ENCODE data around the gene SLC2A4RG.
"Not testable (repeated sequence)": the region's sequence is repeated elsewhere in the genome, so short reads cannot be mapped to it uniquely, and the experiment has no call there.

SLC2A4RG gene

DNA sequence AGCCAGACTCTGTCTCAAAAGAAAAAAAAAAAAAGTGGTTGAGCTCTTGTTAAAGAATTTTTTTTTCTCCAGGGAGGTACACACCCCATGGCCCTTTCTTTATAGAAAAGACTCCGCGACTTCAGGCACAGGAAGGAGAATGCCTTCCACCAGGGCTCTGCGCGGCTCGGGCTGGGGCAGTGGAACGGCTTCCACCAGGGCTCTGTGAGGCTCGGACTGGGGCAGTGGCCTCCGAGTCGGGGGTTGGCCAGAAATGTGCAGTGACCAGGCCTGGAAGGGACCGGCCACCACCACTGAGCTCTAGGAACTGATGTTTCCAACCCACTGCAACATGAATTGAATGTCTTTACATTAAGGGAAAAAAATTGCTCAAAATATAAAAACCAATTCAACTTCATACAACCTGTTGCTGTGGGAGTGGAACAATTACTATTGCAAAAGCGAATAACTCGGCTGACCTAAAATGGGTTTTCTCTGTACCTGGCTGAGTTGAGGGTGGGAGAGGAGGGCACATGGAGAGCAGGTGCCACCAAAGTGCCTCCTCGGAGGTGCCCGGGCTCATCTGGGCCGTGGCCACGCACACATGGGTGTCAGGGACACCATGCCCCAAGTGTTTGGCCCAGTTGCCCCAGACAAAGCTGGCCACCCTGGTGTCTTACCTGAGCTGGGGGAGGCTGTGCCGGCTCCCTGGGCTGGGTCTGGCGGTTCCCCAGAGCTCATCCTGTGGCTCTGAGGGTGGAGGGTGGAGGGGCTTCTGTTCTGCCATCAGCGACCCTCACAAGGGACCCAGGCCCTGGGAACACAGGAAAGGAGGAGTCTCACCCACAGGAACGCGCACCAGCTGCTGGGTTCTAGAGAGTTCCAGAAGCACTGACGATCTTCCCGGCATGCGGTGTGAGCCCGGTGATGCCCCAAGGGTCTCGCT is 29.3 kb downstream of the SLC2A4RG start:
- Histone ChIP-seq H3K27me3 (ENCODE audit: insufficient read depth, low read length) (no peaks in the 10 kb centered on the region), H3K4me3 (ENCODE audit: low read length) (no peak overlapping the region), H3K9ac (ENCODE audit: low read depth, low read length) (no peak overlapping the region), H3K4me1 (ENCODE audit: insufficient read depth, low read length) (no peaks in the 10 kb centered on the region), H3K36me3 (ENCODE audit: insufficient read depth, low read length) (peaks cover 13% of the 10 kb centered on the region), H3K27ac (ENCODE audit: low read depth, low read length) (no peak overlapping the region), H3K9me3 (ENCODE audit: insufficient read depth, low read depth, low read length) (no peaks in the 10 kb centered on the region)
- 97% methylated on average over 26 of the region's 26 CpGs for WGBS

DNA sequence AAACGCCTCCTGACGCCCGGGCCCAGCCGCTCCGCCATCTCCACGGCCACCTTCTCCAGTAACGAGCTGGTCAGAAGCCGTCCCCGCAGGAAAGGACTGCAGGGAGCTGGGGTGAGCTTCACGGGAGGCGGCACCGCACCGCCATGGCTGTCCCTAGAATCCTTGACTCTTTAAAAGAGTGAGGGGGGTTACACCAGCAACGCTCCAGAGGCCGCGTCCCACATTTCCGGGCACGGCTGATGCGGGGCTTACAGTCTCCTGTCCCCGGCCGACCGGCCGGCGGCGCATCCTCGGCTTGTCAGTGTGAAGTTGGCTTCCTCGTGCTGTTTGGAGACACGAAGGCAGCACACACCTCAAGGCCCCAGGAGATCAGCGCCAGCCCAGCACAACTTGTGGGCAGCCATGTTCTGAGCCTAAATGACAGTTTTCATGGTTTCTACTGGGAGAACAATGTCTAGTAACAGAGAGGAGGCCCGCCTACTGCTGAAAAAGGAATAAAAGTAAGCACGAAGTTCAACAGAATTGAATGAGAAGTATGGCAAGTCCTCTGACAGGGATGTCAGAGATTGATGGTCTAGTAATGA is 30.4 kb downstream of the SLC2A4RG start:
- H3K36me3 ChIP-seq (ENCODE audit: insufficient read depth, low read length) = peaks cover 13% of the 10 kb centered on the region
- no peaks in the 10 kb centered on the region for H3K4me1 ChIP-seq (ENCODE audit: insufficient read depth, low read length)
- H3K9me3 ChIP-seq (ENCODE audit: insufficient read depth, low read depth, low read length) = no peaks in the 10 kb centered on the region
- H3K27ac ChIP-seq (ENCODE audit: low read depth, low read length) = no peak overlapping the region
- WGBS = 96% methylated on average over 31 of the region's 31 CpGs
- H3K4me3 ChIP-seq (ENCODE audit: low read length) = no peak overlapping the region
- no peaks in the 10 kb centered on the region for H3K27me3 ChIP-seq (ENCODE audit: insufficient read depth, low read length)
- H3K9ac ChIP-seq (ENCODE audit: low read depth, low read length) = no peak overlapping the region

DNA sequence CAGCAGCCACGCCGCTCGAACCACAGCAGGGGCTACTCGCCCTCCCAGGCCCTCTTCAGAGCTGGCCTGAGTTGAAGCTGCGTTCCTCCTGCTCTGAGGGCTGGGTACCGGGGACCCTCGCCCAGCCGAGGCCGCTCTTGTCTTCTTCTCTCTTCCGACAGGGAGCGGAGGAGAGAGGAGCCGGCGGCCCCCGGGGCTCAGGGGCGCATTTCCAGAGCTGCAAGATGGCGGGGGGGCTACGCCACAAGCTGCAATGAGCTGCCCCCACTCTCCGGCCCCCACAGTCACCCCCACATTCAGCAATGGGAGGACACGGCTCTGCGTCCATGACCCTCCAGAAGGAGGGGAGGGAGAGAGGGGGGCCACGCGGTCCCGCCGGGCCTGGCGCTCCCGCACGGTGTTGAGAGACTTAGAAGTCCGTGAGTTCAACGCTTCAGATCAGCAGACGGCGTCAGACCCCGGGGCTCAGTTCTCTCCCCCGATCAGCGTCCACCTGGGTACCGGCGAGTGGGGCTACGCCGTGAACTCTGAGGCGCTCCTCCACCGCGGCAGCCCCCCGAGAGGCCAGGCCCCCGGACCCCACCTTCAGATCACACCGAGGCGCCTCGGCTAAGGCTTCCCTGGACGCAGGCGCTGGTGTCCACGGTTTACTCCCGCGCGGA is 31.6 kb downstream of the SLC2A4RG start:
- WGBS = 94% methylated on average over 52 of the region's 52 CpGs
- Histone ChIP-seq H3K9ac (ENCODE audit: low read depth, low read length) (no peak overlapping the region), H3K9me3 (ENCODE audit: insufficient read depth, low read depth, low read length) (no peaks in the 10 kb centered on the region), H3K4me1 (ENCODE audit: insufficient read depth, low read length) (peaks cover 7% of the 10 kb centered on the region; the same call in 1 of the 2 replicates), H3K4me3 (ENCODE audit: low read length) (no peak overlapping the region), H3K27me3 (ENCODE audit: insufficient read depth, low read length) (no peaks in the 10 kb centered on the region), H3K27ac (ENCODE audit: low read depth, low read length) (no peak overlapping the region), H3K36me3 (ENCODE audit: insufficient read depth, low read length) (peaks cover 13% of the 10 kb centered on the region)

DNA sequence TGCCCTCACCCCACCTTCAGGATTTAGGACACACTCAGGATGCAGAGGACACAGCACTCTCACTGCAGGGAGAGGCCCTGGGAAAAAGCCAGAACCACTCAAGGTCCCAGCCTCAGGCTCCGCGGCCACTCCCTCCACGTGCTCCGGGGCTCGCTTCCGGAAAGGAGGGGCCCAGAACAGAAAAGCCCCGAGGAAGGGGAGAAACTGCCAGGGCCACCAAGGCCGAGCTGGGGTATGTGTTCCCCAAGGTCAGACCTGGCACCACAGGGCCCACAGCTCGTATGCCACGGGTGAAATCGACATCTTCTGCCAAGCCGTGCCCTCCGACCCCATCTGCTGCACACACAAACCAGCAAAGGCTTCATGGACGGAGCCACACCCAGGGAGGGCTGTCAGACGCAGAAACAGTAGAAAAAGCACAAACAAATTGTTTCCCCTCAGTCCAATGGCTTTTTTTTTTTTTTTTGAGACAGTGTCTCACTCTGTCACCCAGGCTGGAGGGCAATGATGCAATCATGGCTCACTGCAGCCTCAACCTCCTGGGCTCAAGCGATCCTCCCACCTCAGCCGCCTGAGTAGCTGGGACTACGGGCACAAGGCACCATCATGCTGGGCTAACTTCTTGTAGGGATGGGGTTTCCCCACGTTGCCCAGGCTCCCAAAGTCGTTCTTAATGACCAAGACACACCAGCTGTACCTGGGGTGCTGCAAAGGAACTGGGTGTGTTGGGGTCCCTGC is 33.4 kb downstream of the SLC2A4RG start:
- 92% methylated on average over 20 of the region's 20 CpGs for WGBS
- Histone ChIP-seq H3K4me1 (ENCODE audit: insufficient read depth, low read length) (peaks cover 7% of the 10 kb centered on the region; the same call in 1 of the 2 replicates), H3K36me3 (ENCODE audit: insufficient read depth, low read length) (peaks cover 8% of the 10 kb centered on the region; the same call in 1 of the 2 replicates), H3K4me3 (ENCODE audit: low read length) (no peak overlapping the region), H3K9me3 (ENCODE audit: insufficient read depth, low read depth, low read length) (no peaks in the 10 kb centered on the region), H3K27ac (ENCODE audit: low read depth, low read length) (no peak overlapping the region), H3K9ac (ENCODE audit: low read depth, low read length) (no peak overlapping the region), H3K27me3 (ENCODE audit: insufficient read depth, low read length) (no peaks in the 10 kb centered on the region)

DNA sequence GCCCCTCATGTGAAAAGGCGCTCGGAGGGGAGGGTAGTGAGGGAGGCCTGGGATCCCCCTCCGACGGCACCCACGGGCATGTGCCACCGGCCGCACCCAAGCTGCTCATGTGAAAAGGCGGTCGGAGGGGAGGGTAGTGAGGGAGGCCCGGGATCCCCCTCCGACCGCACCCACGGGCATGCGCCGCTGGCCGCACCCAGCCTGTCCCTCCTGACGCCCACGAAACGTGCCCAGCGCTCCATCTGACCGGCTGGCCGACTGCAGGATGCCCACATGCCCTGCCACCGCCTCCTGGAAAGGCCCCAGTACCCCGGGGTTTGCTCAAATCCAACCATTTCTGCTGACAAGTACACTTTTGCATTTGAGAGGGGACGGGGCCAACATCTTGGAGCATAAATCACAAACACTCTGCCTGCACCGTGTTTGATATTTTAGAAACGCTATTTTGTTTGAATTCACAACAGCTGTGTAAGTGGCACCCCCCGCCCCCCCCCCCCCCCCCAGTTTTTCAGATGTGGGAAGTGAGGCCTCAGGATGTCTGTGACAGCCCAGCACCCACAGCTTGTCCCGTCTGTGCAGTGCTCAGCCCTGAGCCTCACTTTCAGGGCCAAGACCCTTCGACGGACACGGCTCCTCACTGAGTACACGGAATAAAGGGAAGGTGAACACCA is 34.1 kb downstream of the SLC2A4RG start:
- no peak overlapping the region for H3K27ac ChIP-seq (ENCODE audit: low read depth, low read length)
- H3K4me3 ChIP-seq (ENCODE audit: low read length) = no peak overlapping the region
- H3K9me3 ChIP-seq (ENCODE audit: insufficient read depth, low read depth, low read length) = no peaks in the 10 kb centered on the region
- peaks cover 10% of the 10 kb centered on the region; the same call in 1 of the 2 replicates for H3K4me1 ChIP-seq (ENCODE audit: insufficient read depth, low read length)
- H3K27me3 ChIP-seq (ENCODE audit: insufficient read depth, low read length) = no peaks in the 10 kb centered on the region
- H3K9ac ChIP-seq (ENCODE audit: low read depth, low read length) = no peak overlapping the region
- peaks cover 5% of the 10 kb centered on the region; the same call in 1 of the 2 replicates for H3K36me3 ChIP-seq (ENCODE audit: insufficient read depth, low read length)
- WGBS = 94% methylated on average over 31 of the region's 33 CpGs

DNA sequence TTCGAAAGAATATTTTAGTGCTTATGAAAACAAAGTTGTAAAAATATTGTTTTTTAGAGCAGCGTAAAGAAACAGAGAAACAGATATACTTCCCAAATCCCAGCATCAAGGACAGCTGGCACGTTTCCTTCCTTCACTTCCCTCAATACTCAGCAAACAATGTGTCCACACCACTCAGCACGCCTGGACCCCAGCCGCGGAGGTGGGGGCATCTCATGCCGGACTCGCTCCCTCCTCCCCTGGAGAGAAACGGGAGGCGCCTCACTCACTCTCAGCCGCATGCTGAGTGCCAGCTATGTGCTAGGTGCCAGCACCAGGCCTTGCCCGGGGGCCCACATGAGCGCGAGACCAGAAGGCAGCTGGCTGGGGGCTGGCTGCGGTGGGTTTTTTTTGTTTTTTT is 34.7 kb downstream of the SLC2A4RG start:
- no peak overlapping the region for H3K9ac ChIP-seq (ENCODE audit: low read depth, low read length)
- no peaks in the 10 kb centered on the region for H3K9me3 ChIP-seq (ENCODE audit: insufficient read depth, low read depth, low read length)
- no peak overlapping the region for H3K27ac ChIP-seq (ENCODE audit: low read depth, low read length)
- H3K27me3 ChIP-seq (ENCODE audit: insufficient read depth, low read length) = no peaks in the 10 kb centered on the region
- no peak overlapping the region for H3K4me3 ChIP-seq (ENCODE audit: low read length)
- H3K4me1 ChIP-seq (ENCODE audit: insufficient read depth, low read length) = peaks cover 10% of the 10 kb centered on the region; the same call in 1 of the 2 replicates
- no peaks in the 10 kb centered on the region for H3K36me3 ChIP-seq (ENCODE audit: insufficient read depth, low read length)
- WGBS = 93% methylated on average over 14 of the region's 15 CpGs

DNA sequence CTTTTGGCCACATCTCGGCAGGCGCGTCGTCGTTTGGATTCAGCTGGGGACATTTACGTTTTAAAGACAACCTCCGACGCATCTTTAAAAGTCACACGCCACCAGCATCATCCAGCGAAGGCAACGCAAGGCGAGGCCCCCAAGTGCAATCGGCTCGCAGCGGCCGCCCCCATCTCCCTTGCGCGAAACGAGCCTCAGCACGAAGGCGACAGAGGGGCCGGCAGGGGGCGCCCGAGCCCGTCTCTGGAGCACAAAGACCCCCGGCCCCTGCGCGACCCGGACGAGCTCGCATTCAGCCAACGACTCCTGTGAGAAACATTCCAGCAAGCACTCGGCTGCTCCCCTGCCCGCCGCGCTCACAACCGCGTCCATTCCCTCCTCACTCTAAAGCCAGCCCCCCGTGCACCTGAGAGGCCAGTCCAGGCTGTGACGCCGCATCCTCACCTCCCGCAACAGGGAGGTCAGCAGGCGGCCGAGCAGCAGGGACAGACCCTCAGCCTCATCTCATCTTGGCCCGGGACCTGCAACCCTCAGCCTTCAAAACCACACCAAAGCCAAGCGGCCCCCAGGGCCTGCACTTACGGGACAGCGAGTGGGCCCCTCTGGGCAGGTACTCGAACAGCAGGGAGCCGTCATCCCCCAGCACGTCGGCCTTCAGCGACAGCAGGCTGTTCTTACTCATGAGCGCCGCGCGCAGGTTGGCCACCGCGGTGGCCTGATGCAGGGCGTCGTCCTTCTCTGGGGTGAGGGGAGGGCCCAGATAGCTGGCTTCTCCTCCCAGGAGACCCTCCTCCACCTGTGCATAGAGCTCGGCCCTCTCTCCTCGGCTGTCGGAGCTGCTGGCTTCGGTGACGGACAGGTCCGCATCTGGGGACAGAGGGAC is 35.8 kb downstream of the SLC2A4RG start:
- Histone ChIP-seq H3K4me1 (ENCODE audit: insufficient read depth, low read length) (peaks cover 10% of the 10 kb centered on the region; the same call in 1 of the 2 replicates), H3K27me3 (ENCODE audit: insufficient read depth, low read length) (no peaks in the 10 kb centered on the region), H3K36me3 (ENCODE audit: insufficient read depth, low read length) (no peaks in the 10 kb centered on the region), H3K9ac (ENCODE audit: low read depth, low read length) (peak overlapping the region; percentile 46), H3K4me3 (ENCODE audit: low read length) (peak overlapping the region; percentile 57), H3K9me3 (ENCODE audit: insufficient read depth, low read depth, low read length) (no peaks in the 10 kb centered on the region), H3K27ac (ENCODE audit: low read depth, low read length) (peak overlapping the region; percentile 59; the same call in 1 of the 2 replicates)
- WGBS = 7% methylated on average over 67 of the region's 67 CpGs

DNA sequence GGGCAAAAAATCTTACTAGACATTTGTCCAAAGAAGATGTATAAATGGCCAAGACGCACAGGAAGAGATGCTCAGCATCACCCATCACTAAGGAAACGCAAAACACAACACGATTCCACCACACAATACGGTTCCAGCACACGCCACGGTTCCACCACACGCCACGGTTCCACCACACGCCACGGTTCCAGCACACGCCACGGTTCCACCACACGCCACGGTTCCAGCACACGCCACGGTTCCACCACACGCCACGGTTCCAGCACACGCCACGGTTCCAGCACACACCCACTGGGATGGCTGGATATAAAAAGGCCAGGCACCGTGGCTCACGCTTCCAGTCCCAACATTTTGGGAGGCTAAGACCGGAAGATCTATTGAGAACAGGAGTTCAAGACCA is 37.3 kb downstream of the SLC2A4RG start:
- not testable (repeated sequence) for H3K4me3 ChIP-seq (ENCODE audit: low read length); H3K9ac ChIP-seq (ENCODE audit: low read depth, low read length); H3K27ac ChIP-seq (ENCODE audit: low read depth, low read length); H3K9me3 ChIP-seq (ENCODE audit: insufficient read depth, low read depth, low read length); H3K36me3 ChIP-seq (ENCODE audit: insufficient read depth, low read length); H3K27me3 ChIP-seq (ENCODE audit: insufficient read depth, low read length)
- 96% methylated on average over 23 of the region's 23 CpGs for WGBS
- H3K4me1 ChIP-seq (ENCODE audit: insufficient read depth, low read length) = peaks cover 10% of the 10 kb centered on the region; the same call in 1 of the 2 replicates

DNA sequence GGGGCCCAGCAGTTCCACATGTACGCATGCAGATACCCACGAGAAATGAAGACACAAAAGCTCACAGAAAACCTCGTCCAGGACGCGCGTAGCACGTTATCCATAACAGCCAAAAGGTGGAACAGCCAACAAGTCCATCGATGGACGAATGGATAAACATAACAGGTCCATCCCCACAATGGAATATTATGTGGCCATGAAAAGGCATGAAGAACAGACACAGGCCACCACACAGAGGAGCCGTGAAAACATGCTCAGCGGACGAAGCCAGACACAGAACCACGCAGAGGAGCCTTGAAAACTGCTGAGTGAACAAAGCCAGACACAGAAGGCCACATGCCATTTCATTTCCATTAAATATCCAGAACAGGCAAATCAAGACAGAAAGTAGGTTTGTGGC is 38.0 kb downstream of the SLC2A4RG start:
- peaks cover 10% of the 10 kb centered on the region; the same call in 1 of the 2 replicates for H3K4me1 ChIP-seq (ENCODE audit: insufficient read depth, low read length)
- no peak overlapping the region for H3K9ac ChIP-seq (ENCODE audit: low read depth, low read length)
- no peaks in the 10 kb centered on the region for H3K36me3 ChIP-seq (ENCODE audit: insufficient read depth, low read length)
- H3K4me3 ChIP-seq (ENCODE audit: low read length) = no peak overlapping the region
- H3K27me3 ChIP-seq (ENCODE audit: insufficient read depth, low read length) = no peaks in the 10 kb centered on the region
- WGBS = 97% methylated on average over 13 of the region's 13 CpGs
- no peaks in the 10 kb centered on the region for H3K9me3 ChIP-seq (ENCODE audit: insufficient read depth, low read depth, low read length)
- peak overlapping the region; percentile 55; the same call in 1 of the 2 replicates for H3K27ac ChIP-seq (ENCODE audit: low read depth, low read length)
